Measurements from ENCODE around the gene PEX13.
"Not testable (repeated sequence)": the region's sequence is repeated elsewhere in the genome, so short reads cannot be mapped to it uniquely, and the experiment has no call there.

The PEX13 gene

DNA sequence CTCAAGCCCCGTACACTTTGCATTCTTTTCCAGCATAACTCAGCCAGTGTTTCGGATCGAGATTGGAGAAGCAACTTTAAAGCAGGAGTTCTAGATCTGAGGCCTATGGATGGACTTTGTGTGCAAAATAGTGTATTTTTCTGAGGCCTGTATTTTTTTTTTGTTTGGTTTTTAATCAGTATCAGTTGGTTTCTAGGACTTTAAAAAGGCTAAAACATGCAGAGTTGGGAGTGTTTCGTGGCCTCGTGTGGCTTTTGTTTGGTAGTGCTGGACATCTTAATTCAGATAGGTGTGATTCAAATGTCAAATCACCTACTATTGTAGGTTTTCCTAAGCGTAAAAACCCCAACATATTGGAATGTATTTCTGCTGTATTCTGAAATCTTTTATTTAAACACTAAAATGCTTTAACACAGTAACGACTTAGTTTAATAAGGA lies 817 bp downstream of the PEX13 start:
- FAIRE-seq (no peak), DNase-seq (ENCODE audit: insufficient read length, low spot score) (peak; percentile 6)
- no peak for TF ChIP-seq POLR2AphosphoS5 (IDR thresholded peaks at IDR 0.05; ENCODE audit: low read depth, low read length)
- no peak for TF ChIP-seq PAX5 (IDR thresholded peaks at IDR 0.05; ENCODE audit: insufficient read depth, low read length, severe bottlenecking)
- TF ChIP-seq TAF1 (IDR thresholded peaks at IDR 0.05; ENCODE audit: low read depth, low read length): no peak
- TF ChIP-seq POLR2A (IDR thresholded peaks at IDR 0.05; ENCODE audit: low read depth, low read length): no peak
- TF ChIP-seq SPI1 (IDR thresholded peaks at IDR 0.05; ENCODE audit: low read depth, low read length): no peak
- no peak for TF ChIP-seq POU2F2 (IDR thresholded peaks at IDR 0.05; ENCODE audit: low read depth, low read length)

DNA sequence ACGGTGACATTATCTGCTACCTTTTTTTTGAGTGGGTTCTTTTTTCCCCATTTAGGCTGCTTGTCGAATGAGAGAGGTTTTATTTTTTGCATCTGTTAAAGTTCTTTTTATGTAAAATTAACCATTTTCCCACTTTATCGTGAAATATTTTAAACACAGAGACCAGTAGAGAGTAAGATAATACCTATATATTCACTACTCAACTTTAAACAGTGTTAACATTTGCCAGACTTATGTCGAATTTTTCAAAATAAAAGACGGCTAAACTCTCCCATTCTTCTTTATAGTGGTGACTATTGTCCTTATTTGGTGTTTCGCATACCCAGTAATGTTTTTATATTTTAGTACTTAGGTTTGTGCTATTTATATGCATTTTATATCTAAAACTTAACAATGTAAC lies 1.3 kb downstream of the PEX13 start:
- DNase-seq (ENCODE audit: insufficient read length, low spot score): no peak
- FAIRE-seq: no peak
- TF ChIP-seq SPI1 (IDR thresholded peaks at IDR 0.05; ENCODE audit: low read depth, low read length): no peak
- no peak for TF ChIP-seq PAX5 (IDR thresholded peaks at IDR 0.05; ENCODE audit: insufficient read depth, low read length, severe bottlenecking)
- no peak for TF ChIP-seq TAF1 (IDR thresholded peaks at IDR 0.05; ENCODE audit: low read depth, low read length)
- no peak for TF ChIP-seq POLR2A (IDR thresholded peaks at IDR 0.05; ENCODE audit: low read depth, low read length)
- TF ChIP-seq POLR2AphosphoS5 (IDR thresholded peaks at IDR 0.05; ENCODE audit: low read depth, low read length): no peak
- TF ChIP-seq POU2F2 (IDR thresholded peaks at IDR 0.05; ENCODE audit: low read depth, low read length): no peak

DNA sequence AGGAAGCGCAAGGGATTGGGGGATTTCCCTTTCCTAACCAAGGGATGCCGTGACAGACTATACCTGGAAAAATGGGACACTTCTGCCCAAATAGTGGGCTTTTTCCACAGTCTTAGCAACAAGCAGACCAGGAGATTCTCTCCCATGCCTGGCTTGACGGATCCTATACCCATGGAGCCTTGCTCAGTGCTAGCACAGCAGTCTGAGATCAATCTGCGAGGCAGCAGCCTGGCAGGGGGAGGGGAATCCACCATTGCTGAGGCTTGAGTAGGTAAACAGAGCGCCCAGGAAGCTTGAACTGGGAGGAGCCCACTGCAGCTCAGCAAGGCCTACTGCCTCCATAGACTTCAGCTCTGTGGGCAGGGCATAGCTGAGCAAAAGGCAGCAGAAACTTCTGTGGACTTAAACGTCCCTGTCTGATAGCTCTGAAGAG lies 3.7 kb downstream of the PEX13 start:
- FAIRE-seq (no peak), DNase-seq (ENCODE audit: insufficient read length, low spot score) (no peak)
- no peak for TF ChIP-seq SPI1 (IDR thresholded peaks at IDR 0.05; ENCODE audit: low read depth, low read length)
- TF ChIP-seq POLR2A (IDR thresholded peaks at IDR 0.05; ENCODE audit: low read depth, low read length): no peak
- no peak for TF ChIP-seq TAF1 (IDR thresholded peaks at IDR 0.05; ENCODE audit: low read depth, low read length)
- TF ChIP-seq POLR2AphosphoS5 (IDR thresholded peaks at IDR 0.05; ENCODE audit: low read depth, low read length): no peak
- no peak for TF ChIP-seq POU2F2 (IDR thresholded peaks at IDR 0.05; ENCODE audit: low read depth, low read length)
- TF ChIP-seq PAX5 (IDR thresholded peaks at IDR 0.05; ENCODE audit: insufficient read depth, low read length, severe bottlenecking): no peak

DNA sequence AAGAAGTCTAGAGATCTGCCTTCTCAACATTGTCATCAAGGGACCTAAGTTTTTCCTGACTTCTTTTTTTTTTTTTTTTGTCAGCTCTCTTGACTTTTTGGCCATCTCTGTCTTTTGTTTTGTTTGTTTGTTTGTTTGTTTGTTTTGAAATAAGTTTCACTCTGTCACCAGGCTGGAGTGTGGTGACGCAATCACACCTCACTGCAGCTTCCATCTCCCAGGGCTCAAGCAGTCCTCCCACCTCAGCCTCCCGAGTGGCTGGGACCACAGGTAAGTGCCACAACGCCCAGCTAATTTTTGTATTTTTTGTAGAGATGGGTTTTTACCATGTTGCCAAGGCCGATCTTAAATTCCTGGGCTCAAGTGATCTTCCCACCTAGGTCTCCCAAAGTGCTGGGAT lies 6.2 kb downstream of the PEX13 start:
- TF ChIP-seq SPI1 (IDR thresholded peaks at IDR 0.05; ENCODE audit: low read depth, low read length) (no peak), TAF1 (IDR thresholded peaks at IDR 0.05; ENCODE audit: low read depth, low read length) (no peak), PAX5 (IDR thresholded peaks at IDR 0.05; ENCODE audit: insufficient read depth, low read length, severe bottlenecking) (no peak), POLR2A (IDR thresholded peaks at IDR 0.05; ENCODE audit: low read depth, low read length) (no peak), POLR2AphosphoS5 (IDR thresholded peaks at IDR 0.05; ENCODE audit: low read depth, low read length) (no peak), POU2F2 (IDR thresholded peaks at IDR 0.05; ENCODE audit: low read depth, low read length) (no peak)
- FAIRE-seq: no peak
- no peak for DNase-seq (ENCODE audit: insufficient read length, low spot score)

DNA sequence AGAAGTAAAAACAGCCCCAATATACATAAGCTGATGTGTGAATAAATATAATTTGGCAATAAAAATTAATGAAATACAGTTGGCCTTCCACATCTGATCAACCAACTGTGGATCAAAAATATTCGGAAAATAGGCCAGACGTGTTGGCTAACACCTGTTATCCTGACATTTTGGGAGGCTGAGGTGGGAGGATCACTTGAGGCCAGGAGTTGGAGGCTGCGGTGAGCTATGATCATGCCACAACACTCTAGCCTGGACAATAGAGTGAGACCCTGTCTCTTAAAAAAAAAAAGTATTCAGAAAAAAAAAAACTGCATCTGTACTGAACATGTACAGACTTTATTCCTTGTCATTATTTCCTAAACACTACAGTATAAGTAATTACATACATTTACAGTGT lies 12.0 kb downstream of the PEX13 start:
- no peak for DNase-seq (ENCODE audit: insufficient read length, low spot score)
- TF ChIP-seq POLR2AphosphoS5 (IDR thresholded peaks at IDR 0.05; ENCODE audit: low read depth, low read length): no peak
- no peak for TF ChIP-seq TAF1 (IDR thresholded peaks at IDR 0.05; ENCODE audit: low read depth, low read length)
- TF ChIP-seq SPI1 (IDR thresholded peaks at IDR 0.05; ENCODE audit: low read depth, low read length): no peak
- TF ChIP-seq POLR2A (IDR thresholded peaks at IDR 0.05; ENCODE audit: low read depth, low read length): no peak
- no peak for TF ChIP-seq POU2F2 (IDR thresholded peaks at IDR 0.05; ENCODE audit: low read depth, low read length)
- no peak for TF ChIP-seq PAX5 (IDR thresholded peaks at IDR 0.05; ENCODE audit: insufficient read depth, low read length, severe bottlenecking)
- FAIRE-seq: no peak

DNA sequence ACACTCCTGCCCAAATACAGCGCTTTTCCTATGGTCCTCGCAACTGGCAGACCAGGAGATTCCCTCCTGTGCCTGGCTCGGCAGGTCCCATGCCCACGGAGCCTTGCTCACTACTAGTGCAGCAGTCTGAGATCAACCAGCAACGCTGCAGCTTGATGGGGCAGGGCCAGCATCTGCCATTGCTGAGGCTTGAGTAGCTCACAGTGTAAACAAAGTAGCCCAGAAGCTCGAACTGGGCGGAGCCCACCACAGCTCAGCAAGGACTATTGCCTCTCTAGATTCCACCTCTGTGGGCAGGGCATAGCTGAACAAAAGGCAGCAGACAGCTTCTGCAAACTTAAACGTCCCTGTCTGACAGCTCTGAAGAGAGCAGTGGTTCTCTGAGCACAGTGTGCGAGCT lies 17.1 kb downstream of the PEX13 start:
- not testable (repeated sequence) for FAIRE-seq

DNA sequence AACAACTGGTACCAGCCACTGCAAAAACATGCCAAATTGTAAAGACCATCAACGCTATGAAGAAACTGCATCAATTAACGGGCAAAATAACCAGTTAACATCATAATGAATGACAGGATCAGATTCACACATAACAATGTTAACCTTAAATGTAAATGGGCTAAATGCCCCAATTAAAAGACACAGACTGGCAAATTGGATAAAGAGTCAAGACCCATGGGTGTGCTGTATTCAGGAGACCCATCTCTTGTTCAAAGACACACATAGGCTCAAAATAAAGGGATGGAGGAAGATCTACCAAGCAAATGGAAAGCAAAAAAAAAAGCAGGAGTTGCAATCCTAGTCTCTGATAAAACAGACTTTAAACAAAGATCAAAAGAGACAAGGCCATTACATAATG lies 19.1 kb downstream of the PEX13 start:
- not testable (repeated sequence) for FAIRE-seq; DNase-seq (ENCODE audit: insufficient read length, low spot score)

More for the DNA sequence above, 17.1 kb downstream of the PEX13 start:
- not testable (repeated sequence) for DNase-seq (ENCODE audit: insufficient read length, low spot score)

DNA sequence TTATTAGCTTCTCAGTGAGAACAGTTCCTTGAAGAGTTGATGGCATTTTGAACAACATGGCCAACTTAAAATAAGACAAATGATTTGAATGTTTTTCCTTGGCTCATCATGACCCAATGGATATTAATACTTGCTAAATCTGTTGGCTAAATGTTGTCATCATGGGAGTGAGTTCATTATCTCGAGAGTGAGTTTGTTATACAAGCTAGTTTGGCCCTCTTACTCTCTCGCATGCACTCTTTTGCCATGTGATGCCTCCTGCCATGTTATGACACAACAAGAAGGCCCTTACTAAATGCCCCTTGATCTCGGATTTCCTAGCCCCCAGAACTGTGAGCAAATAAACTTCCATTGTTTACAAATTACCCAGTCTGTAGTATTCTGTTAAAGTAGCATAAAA lies 25.3 kb downstream of the PEX13 start:
- TF ChIP-seq TAF1 (IDR thresholded peaks at IDR 0.05; ENCODE audit: low read depth, low read length) (no peak), POLR2AphosphoS5 (IDR thresholded peaks at IDR 0.05; ENCODE audit: low read depth, low read length) (no peak), POU2F2 (IDR thresholded peaks at IDR 0.05; ENCODE audit: low read depth, low read length) (no peak), SPI1 (IDR thresholded peaks at IDR 0.05; ENCODE audit: low read depth, low read length) (no peak), POLR2A (IDR thresholded peaks at IDR 0.05; ENCODE audit: low read depth, low read length) (no peak), PAX5 (IDR thresholded peaks at IDR 0.05; ENCODE audit: insufficient read depth, low read length, severe bottlenecking) (no peak)
- DNase-seq (ENCODE audit: insufficient read length, low spot score) (no peak), FAIRE-seq (no peak)

DNA sequence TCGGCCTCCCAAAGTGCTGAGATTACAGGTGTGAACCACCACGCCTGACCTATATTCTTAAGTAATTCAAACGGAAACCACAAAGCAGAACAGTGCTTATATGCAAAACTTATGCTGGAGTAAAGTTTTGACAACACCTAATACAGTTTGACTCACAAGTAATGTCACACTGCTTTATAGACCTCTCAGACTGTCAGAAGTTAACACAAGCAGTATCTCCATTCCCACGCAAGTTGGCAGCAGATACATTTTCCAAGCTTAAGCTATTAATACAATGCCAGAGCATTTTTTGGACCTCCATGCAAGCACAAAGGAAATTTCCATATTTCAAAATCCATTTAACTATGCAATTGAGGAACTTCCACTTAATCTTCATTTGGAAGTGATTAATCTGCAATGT lies 27.1 kb downstream of the PEX13 start:
- no peak for DNase-seq (ENCODE audit: insufficient read length, low spot score)
- no peak for TF ChIP-seq POLR2A (IDR thresholded peaks at IDR 0.05; ENCODE audit: low read depth, low read length)
- TF ChIP-seq POLR2AphosphoS5 (IDR thresholded peaks at IDR 0.05; ENCODE audit: low read depth, low read length): no peak
- TF ChIP-seq PAX5 (IDR thresholded peaks at IDR 0.05; ENCODE audit: insufficient read depth, low read length, severe bottlenecking): no peak
- TF ChIP-seq TAF1 (IDR thresholded peaks at IDR 0.05; ENCODE audit: low read depth, low read length): no peak
- peak; percentile 61; the same call in 1 of the 2 replicates for TF ChIP-seq POU2F2 (IDR thresholded peaks at IDR 0.05; ENCODE audit: low read depth, low read length)
- peak; percentile 49; the same call in 1 of the 2 replicates for TF ChIP-seq SPI1 (IDR thresholded peaks at IDR 0.05; ENCODE audit: low read depth, low read length)
- peak; percentile 75 for FAIRE-seq

DNA sequence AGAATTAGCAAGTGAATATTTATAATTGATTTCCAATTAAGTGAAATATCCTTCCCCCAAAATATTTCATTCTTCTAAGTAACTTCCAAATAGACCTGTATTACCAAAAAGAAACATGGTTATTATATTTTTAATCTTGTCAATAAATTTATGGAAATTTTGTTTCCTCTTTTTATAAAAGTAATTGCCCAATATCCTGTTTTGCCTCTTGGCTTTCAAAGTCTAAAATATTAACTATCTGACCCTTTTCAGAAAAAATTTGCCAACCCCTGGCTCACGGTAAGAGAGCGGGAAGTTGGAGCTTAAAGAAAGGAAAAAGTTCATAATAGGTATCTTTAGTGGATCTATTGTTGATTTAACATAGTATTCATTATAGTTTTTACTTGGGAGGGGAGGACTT lies 27.7 kb downstream of the PEX13 start:
- TF ChIP-seq PAX5 (IDR thresholded peaks at IDR 0.05; ENCODE audit: insufficient read depth, low read length, severe bottlenecking) (no peak), POLR2A (IDR thresholded peaks at IDR 0.05; ENCODE audit: low read depth, low read length) (no peak), SPI1 (IDR thresholded peaks at IDR 0.05; ENCODE audit: low read depth, low read length) (no peak), POLR2AphosphoS5 (IDR thresholded peaks at IDR 0.05; ENCODE audit: low read depth, low read length) (no peak), TAF1 (IDR thresholded peaks at IDR 0.05; ENCODE audit: low read depth, low read length) (no peak), POU2F2 (IDR thresholded peaks at IDR 0.05; ENCODE audit: low read depth, low read length) (no peak)
- FAIRE-seq: no peak
- DNase-seq (ENCODE audit: insufficient read length, low spot score): no peak
